Psoas muscle (tissue), 8 donors: ENCODE results near the gene TCF7L1. TPM values are rescaled to one million over a fixed set of nuclear protein-coding genes. Genes with fewer than 3 reads are reported as not detected.
A peak's percentile ranks its signal among the peaks of the same experiment; 100 is the strongest.

Source experiments
- ATAC-seq, 4 donors: fragments of 200-7000 bp; cut with Tn5 transposase; one replicate each; pipeline ENCODE4 v1.9.1; 2020; ENCODE audit warnings: moderate library complexity in 3 of 4, mild to moderate bottlenecking in 2 of 4
- DNase-seq, 2 donors: peaks; one replicate each; pipeline ENCODE4 v3.0.0-alpha.2; 2020
- H3K27ac ChIP-seq: fragments of 200-600 bp; one replicate; pipeline ENCODE4 v1.8.0; 2022
- H3K27me3 ChIP-seq, 3 donors: fragments of 200-600 bp in 1 of 3; one replicate each; pipeline versions ENCODE4 v1.6.1 to v1.8.0; 2013 to 2022; ENCODE audit warnings: low read length in 2 of 3, mild to moderate bottlenecking in 2 of 3, moderate library complexity in 1 of 3; ENCODE audit not compliant: insufficient read depth in 3 of 3
- H3K36me3 ChIP-seq, 2 donors: fragments of 200-600 bp in 1 of 2; one replicate each; pipeline versions ENCODE4 v1.6.1 to v1.8.0; 2013 to 2022; ENCODE audit warnings: low read depth in 1 of 2, mild to moderate bottlenecking in 1 of 2, moderate library complexity in 1 of 2; ENCODE audit not compliant: insufficient read depth in 1 of 2
- H3K4me1 ChIP-seq: fragments of 200-600 bp; one replicate; pipeline ENCODE4 v1.8.0; 2022
- H3K4me3 ChIP-seq: fragments of 200-600 bp; one replicate; pipeline ENCODE4 v1.8.0; 2022; ENCODE audit warnings: mild to moderate bottlenecking
- H3K9me3 ChIP-seq: fragments of 200-600 bp; one replicate; pipeline ENCODE4 v1.8.0; 2022
- CTCF ChIP-seq: fragments of 200-600 bp; IDR thresholded peaks from one replicate; pipeline ENCODE4 v1.8.0; 2022; ENCODE audit warnings: antibody characterized with exemption
- WGBS, 3 donors: extraction: QIAGEN DNeasy Blood & Tissue Kit; methylation state at CpG; one replicate each; pipeline versions ENCODE4 v1.1.6 to v1.1.7; 2013; 5-methylcytosine and 5-hydroxymethylcytosine counted together
- intact Hi-C, 2 donors: fragments of 100-400 bp; cut with DNase I; formaldehyde crosslinking; loops; one replicate each; pipeline versions ENCODE4 v1.11.0 to v1.14.2; 2022
- polyA plus RNA-seq, 3 donors: library from polyadenylated mRNA; stranded (reverse); fragments of 200-250 nt; gene quantifications; one replicate each; pipeline ENCODE4 v1.2.3, GENCODE V29; 2013
- total RNA-seq, 4 donors: library from RNA; stranded (reverse); fragmentation: NEBNext Ultra II Directional in 2 of 4; extraction: Animal tissue kit (Norgen Biotek cat#: 25700) in 2 of 4; gene quantifications; one replicate each; pipeline versions ENCODE4 v1.2.1 to v1.2.4, GENCODE V29; 2021 to 2023
- donor health status: healthy with polysubstance abuse.
- donor health status: DM: no; HTN: no; CAD: no; lungs with moderate emphysema.
- donor health status: Bipolar disorder and iron deficiency.
- donor health status: healthy.
- donor health status: DM: yes; HTN: yes; CAD: no.
- donor health status: DM: no; HTN: no; CAD: no.
- donor health status: DM: no; HTN: no; CAD: no.
- donor health status: DM: yes; HTN: yes; CAD: no.

The TCF7L1 gene
- total and polyA plus RNA-seq, 7 donors: 2.1 to 13.3 (median 6.1) TPM

GRCh38 chr2:85177031-85177824 lies 44.0 kb downstream of the TCF7L1 start:
- Histone ChIP-seq H3K36me3 (no peaks in the 10 kb centered on the region), H3K9me3 (no peaks in the 10 kb centered on the region), H3K4me1 (peaks cover 53% of the 10 kb centered on the region), H3K27me3 (no peaks in the 10 kb centered on the region), H3K4me3 (no peak overlapping the region), H3K27ac (peak overlapping the region; percentile 96)
- 93 to 97% (median 95%) methylated on average over 7 of the region's 7 CpGs for WGBS, 3 donors
- ATAC-seq (no peak), DNase-seq (no peak)
- TF ChIP-seq CTCF: no peak
- intact Hi-C loops: loop anchor here in 1 of 2 donors (5.0 kb wide), 1 partner anchor 40 kb away; no protein-coding TSS in a partner anchor

GRCh38 chr2:85178154-85178553 lies 45.0 kb downstream of the TCF7L1 start:
- Histone ChIP-seq H3K36me3 (no peaks in the 10 kb centered on the region), H3K27me3 (no peaks in the 10 kb centered on the region), H3K9me3 (no peaks in the 10 kb centered on the region), H3K4me1 (peaks cover 53% of the 10 kb centered on the region), H3K27ac (no peak overlapping the region), H3K4me3 (no peak overlapping the region)
- intact Hi-C loops: loop anchor here in 1 of 2 donors (5.0 kb wide), 1 partner anchor 41 kb away; no protein-coding TSS in a partner anchor
- 89 to 94% (median 89%) methylated on average over 1 of the region's 1 CpG for WGBS, 3 donors
- no peak for TF ChIP-seq CTCF
- ATAC-seq (no peak), DNase-seq (no peak)

GRCh38 chr2:85178980-85179411 lies 45.8 kb downstream of the TCF7L1 start:
- no peak overlapping the region for H3K4me3 ChIP-seq
- DNase-seq (no peak), ATAC-seq (no peak)
- no peaks in the 10 kb centered on the region for H3K36me3 ChIP-seq
- no peak overlapping the region for H3K27ac ChIP-seq
- no peak for TF ChIP-seq CTCF
- peaks cover 45% of the 10 kb centered on the region for H3K4me1 ChIP-seq
- H3K27me3 ChIP-seq: no peaks in the 10 kb centered on the region
- no peaks in the 10 kb centered on the region for H3K9me3 ChIP-seq
- 83 to 85% (median 84%) methylated on average over 5 of the region's 5 CpGs for WGBS, 3 donors
- intact Hi-C loops: loop anchor here in 1 of 2 donors (5.0 kb wide), 1 partner anchor 42 kb away; no protein-coding TSS in a partner anchor

- ATAC-seq (no peak), DNase-seq (no peak)
- Histone ChIP-seq H3K27me3 (no peaks in the 10 kb centered on the region), H3K27ac (no peak overlapping the region), H3K4me1 (peaks cover 39% of the 10 kb centered on the region), H3K9me3 (no peaks in the 10 kb centered on the region), H3K4me3 (no peak overlapping the region), H3K36me3 (no peaks in the 10 kb centered on the region)
- TF ChIP-seq CTCF: no peak
- intact Hi-C loops: loop anchor here in 1 of 2 donors (5.0 kb wide), 1 partner anchor 42 kb away; no protein-coding TSS in a partner anchor
- WGBS, 3 donors: 57 to 69% (median 63%) methylated on average over 3 of the region's 3 CpGs
These were observed 46.3 kb downstream of the TCF7L1 start for GRCh38 chr2:85179541-85179940.
